NCI-H446 (cell line): ENCODE measurements around the gene DLG3.
"Not testable (repeated sequence)": the region's sequence is repeated elsewhere in the genome, so short reads cannot be mapped to it uniquely, and the experiment has no call there.

ENCODE experiments used
- DNase-seq, 2 experiments: peaks; one replicate each; lab custom pipeline; 2025; lab: John Stamatoyannopoulos, UW

The DLG3 gene

DNA sequence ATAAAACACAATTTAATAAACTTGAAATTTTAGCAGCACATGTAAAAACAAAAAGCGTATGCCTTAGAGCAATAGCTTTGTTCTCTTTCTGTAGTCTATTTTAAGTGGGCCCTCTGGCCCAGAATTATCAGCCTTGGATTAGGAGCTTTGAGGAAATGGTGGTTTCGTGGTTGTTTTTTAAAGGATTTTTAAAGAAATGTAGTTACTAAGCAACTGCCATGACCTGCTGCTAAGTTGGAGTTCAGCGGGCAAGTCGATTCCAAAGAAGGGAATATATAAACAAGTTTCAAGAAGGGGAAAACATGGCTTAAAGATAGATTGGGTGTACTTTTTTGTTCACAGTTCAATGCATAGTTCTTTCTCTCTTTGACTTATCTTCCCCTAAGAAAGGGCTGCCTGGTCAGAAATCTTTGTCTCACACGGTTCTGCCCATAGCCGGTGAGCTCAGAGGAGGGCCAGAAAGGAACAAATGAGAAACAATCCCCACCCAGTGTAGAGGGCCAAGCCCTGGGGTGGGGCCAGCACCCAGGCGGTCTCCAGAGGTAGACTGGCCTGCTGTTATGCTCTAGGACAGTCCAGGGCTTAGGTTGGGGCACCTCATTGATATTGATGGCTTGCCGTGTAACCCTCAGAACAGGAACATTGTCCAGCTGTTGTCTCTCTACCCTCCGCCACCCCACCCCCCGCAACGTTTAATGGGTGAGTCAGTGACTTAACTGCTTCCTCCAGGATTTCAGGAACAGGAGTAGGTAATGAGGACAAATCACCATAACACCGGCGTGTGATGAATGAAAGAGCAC, 32.5 kb downstream of the DLG3 start:
- DNase-seq: peak in 1 of 2 experiments; percentile 7

DNA sequence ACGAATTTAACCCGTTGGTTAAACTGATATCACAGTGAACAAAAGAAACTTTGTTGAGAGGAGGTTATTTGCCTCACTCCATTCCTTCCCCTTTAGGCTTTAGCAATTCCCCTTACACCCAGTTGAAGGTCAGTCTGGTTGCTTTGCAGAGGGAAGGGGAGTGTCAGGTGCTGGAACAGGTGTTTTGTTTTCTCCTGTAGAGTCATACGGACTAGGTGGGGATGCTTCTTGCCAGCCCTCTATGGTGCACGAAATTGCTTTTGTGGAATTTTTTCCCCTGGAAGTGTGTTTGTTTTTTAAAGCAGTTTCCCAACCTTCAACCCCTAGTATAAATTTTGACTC, 33.1 kb downstream of the DLG3 start:
- no peak for DNase-seq

DNA sequence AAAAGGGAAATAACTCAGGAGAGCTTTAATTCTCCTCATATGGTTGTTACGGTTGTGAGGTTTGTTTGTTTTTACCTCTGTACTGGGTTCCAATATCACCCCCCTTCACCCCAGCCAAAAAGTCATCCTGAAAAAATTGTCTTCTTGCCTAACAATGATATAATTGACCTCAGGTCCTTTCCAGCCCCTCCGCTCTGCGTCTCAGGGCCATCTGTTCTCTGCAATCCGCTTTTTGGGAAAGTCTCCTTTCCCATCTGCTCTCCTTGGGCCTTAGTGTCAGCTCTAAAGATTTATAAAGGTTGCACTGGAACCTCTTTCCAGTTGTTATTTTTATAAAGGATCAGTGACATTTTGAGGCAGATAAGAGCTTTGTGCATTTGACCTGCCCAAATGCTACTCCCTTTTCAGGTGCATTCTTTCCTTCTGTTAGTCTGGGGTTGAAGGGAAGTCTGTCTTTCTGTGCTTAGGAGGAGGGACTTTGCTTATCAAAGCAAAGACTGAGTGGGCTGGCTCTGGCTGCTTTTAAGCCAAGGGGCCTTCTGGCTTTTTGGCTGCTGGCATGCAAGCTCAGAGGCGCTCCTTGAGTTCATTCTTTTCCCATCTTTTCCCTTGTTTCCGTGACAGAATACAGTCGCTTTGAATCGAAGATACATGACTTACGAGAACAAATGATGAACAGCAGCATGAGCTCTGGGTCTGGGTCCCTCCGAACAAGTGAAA, 34.1 kb downstream of the DLG3 start:
- peak; percentile 2 to 52 for DNase-seq

DNA sequence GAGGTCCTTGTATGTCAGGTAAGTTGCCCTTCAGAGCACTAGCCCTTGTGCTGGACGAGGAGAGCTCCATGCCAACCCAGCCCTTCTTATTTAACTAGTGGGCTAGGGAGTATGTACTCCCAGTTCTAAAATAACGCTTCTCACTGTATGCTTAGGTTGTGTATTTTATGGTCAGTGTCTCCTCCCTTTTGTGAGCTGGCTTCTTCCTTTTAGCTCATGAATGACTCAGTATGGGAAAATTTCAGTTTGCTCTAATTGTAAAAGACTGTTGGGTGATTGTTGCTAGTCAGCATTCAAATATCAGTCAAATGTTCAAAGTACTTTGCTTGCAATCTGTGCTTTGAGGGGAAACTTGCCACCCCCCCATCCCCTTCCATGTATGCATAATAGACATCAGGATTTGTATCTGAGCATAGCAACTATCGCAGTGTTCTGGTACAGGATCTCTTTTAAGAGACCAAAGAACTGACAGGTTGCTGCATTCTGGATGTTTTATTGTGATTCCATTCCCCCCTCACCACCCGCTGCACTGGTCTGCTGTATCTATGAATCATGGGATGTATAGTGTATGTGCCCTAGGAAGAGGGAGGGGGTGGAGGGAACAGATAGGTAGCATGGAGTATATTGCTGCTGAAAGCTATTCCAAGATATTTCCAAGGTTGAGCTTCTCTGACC, 34.7 kb downstream of the DLG3 start:
- DNase-seq: no peak

DNA sequence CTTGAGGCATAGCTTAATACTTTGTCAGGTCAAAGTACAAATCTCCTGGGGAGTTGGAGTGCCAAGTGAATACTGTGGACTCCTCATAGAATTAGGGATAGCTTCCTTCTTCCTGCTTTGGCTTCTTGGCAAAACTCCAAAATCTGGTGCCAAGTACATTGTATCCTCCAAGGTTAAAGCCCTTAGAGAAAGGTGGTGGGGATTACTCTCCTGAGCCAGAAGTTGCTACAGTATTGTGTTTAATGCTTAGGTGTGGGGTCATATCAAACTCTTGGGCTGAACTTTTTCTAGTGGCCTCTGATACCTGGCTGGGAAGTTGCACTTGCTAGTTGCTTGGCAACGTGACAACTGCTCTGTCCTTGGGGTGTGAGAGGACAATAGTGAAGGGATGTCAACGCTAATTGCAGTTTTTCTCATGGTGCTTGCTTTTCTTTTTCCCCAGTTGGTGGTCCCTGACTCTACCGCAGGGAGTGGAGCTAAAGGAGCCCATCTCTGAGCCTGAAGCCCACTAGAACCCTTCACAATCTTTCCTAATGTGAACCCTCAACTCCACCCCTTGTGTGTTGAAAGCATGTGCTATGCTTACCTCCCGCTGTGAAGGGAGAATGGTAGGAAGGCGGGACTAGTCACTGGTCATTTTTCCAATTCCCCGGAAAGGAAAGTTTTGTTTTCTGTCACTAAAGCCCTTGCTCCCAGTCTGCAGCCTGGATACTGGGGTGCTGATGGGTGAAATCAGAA, 35.5 kb downstream of the DLG3 start:
- peak in 1 of 2 experiments; percentile 24 for DNase-seq

DNA sequence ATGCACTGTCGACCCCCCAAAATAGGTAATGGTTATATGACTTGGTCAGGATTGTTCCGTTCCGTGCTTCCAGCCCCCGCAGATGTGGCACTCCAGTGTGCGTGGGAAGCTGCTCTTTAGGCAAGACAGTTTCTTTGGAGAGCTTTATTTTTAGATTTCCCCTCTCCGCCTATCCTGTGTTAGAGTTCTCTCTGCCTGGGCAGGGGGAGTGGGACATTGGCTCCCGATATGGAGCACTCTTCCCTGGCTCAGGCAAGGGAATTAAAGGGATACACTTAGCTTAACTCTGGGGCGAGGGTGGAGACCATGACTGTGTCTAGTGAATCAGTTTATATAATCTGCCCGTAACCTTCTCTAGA, 36.0 kb downstream of the DLG3 start:
- no peak for DNase-seq

DNA sequence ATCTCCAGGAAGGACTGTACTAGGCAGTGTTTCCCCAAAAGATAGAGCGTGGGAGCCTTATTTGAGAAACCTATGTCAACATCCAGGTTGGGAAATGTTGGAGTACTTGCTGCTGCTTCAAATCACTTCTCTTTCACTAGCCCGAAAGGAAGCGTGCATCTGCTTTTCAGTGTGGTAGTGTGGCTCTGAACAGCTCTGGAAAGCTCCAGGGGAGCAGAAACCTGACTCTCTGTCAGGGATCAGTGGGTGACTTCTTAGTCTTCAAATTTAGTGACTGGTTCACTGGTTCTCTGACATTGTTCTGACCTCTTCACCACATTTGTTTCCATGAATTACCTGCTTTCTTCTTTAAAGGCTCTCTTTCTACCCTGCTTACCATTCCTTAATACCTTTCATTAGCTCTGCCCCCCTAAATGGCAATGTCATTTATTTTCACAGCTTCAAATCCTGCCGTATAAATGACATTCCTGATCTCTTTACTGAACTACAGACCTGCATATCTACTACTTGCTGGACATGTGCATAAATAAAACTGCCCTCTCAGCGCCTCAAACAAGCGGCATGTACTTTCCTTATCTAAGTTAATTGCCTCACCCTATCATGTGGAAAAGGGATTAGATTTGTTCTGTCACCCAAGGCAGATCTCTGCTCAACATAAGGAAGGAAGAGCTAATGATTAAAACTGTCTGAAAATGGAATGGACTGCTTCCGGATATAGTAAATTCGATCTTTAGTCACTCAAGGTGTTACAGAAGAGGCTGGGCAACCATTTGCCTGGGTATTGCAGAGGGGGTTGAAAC, 37.0 kb downstream of the DLG3 start:
- no peak for DNase-seq

DNA sequence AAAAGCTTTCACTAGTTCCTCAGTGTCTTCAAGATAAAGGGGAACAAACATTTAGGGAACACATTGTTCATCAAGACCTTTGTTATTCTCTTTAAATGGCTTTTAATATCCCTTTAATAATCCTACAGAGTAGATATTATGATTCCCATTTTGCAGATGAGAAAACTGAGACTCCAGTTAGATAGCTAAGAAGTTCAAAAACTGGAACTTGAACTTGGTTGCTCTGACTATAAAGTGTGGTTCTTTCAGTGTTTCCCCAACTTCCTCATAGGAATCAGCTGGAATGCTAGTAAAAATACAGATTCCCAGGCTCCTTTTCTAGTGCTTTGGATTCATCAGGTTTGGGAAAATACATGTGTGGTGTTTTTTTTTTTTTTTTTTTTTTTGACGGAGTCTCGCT, 37.7 kb downstream of the DLG3 start:
- no peak for DNase-seq

DNA sequence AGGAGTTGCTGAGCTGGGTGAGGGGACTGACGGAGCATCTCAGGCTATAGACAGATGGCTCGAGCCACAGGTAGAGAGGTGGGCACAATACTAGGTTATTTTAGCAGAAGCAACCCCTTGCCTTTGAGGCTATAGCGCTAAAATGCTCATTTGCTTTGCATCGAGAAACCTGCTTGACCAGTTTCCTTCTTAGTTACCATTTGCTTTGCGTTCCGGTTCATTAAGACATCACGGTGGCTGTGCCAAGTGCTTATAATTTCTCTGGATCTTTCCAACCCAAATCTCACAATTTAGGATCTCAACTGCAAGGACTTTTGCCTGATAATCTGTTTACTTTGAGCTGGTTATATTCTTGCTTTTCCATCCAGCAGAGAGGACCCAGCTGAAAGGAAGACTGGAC, 40.8 kb downstream of the DLG3 start:
- DNase-seq: no peak

DNA sequence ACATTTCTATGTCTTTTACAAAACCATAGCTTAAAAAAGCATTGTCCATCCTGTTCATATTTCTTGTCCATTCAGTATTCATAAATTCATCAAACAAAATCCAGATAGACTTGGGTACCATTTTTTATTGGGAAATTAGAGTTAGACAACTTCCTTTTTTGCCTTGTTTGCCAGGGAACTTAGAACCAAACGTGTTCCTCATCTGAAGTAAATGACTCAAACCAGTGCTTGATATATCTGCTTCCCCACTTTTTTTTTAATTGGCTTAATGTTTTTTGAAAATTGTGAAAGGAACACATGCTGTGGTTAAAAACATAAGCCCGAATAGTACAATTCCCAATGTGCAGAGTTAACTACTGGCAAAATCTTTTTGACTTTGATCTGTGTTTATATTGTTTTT, 44.2 kb downstream of the DLG3 start:
- DNase-seq: no peak

DNA sequence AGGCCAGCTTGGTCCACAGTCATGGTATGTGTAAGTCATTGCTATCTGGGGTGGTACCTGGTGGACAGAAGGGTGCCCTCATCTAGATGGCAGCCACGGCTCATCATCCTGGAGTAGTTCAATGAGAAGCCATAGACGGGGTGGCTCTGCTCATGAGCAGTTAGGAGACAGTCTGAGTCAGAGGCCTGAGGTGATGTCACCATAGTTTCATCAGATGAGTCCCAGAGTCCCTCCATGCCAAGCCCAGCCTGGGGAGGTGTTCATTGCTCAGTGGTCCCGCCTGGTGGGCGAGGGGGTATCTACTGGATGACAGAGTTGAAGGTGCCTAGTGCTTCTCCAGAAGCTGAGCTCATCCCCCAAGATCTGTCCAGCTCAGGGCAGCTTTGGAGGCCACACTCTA, 49.8 kb downstream of the DLG3 start:
- DNase-seq: no peak

DNA sequence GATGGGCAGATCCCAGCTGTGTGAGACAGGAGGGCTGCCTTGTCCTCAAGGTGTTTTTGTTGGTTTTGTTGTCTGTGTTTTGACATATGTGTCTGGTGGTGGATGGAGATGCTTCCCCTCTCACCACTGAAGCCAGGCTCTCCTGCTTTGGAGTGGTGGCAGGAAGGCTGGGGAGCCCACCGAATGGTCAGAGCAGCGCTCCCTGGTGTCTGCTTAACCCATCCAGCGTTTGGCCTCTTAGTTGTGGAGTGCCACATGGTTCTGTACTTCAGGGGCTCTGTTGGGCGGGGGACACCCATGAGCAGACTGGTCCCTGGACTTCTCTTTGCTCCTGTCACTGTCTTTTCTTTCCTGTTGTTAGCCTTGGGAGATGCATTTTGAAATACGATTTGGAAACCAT, 51.9 kb downstream of the DLG3 start:
- no peak for DNase-seq

DNA sequence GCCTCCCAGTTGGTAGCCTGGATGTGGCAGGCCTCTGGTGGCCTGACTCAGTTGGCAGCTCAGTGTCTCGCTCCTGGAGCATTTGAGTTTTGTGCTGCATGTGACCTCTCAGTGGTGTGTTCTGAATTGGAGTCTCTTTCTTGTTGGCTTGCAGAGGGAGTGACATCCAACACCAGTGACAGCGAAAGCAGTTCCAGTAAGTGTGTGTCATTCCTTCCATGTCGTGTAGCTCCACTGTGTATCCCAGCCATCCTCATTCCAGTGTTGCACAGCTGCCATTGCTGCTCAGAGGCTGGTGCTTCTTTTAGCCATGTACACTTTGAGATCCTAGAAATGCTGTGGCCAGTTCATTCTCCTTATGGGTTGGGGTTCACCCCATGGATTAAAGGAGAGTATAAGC, 52.4 kb downstream of the DLG3 start:
- DNase-seq: no peak

DNA sequence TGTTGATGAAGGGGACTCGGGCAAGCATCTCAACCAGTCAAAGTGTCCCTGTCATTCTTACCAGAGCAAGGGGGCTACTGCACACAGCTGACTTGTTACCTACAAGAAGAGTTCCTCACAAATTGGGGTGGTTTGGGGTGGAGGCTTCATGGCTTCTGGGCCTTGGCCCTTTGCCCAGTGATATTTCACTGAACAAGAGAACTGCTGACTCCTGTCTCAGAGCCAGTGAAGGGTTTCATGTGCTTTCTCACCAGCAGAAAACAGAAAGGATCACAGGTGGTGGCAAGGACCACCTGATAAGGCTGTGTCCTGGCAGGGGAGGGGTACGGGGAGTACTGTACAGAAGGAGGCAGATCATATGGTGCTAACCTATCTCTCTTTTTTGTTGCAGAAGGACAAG, 53.5 kb downstream of the DLG3 start:
- no peak for DNase-seq

DNA sequence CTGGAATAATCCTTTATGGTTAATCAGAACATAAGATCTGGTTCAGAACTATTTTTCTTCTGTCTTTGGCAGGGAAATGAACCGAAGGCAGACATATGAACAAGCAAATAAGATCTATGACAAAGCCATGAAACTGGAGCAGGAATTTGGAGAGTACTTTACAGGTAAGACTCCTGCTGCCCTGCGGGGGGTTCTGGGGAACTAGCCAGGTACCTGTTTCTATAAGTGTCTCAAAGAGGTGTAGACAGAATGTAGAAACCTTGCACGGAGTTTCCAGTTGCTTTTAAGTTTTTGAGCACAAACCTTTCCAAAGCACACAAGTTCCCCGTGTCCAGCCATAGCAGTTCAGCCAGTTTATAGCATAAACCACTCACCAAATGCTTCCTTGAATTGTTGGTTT, 56.2 kb downstream of the DLG3 start:
- no peak for DNase-seq

DNA sequence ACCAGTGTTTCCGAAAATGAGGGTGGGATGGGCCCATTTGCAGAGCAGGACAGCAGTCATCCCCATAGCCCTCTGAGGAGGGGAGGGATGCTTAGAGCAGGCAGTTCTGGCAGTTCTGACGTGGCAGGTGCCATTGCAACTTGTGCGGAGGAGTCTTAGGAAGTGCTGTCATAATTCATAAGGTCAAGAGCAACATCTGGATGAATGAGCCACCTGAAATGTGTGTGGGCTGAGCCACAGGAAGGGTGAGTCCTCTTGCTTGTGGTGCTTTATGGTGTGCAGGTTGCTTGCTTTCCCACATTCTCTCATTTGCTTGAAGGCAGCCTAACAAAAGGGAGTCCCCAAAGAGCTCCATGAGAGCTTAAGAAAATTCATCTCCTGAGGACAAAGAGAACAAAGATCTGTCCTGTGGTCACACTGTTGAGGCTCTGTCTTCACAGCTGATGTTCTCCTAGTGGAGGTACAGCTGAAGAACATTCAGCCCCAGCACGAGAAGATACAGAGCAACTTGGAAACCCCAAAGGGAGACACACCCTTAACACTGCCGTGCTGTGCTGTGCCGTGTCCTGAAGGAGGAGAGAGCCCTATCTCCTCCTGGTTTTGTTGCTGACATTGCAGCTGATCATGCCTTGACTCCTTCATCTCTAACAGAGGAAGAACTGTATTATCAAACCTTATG, 60.3 kb downstream of the DLG3 start:
- no peak for DNase-seq

DNA sequence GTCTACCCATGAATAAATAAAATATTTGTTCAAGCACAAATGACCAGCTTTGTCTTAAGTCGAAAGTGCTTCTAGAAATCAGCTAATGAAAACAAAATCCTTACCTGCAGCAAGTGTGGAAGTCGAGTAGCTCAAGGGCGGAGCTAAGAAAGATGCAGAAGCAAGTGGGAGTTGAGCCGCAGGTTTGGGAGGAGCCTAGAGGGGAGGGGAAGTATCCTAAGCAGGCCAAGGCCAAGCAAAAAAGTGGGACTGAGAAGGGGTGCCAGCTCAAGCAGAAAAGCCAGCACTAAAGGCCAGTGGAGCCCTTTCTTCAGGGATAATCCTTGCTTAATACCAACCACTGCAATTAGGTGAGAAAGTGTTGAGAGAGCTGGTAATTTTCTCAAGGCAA, 60.8 kb downstream of the DLG3 start:
- no peak for DNase-seq

DNA sequence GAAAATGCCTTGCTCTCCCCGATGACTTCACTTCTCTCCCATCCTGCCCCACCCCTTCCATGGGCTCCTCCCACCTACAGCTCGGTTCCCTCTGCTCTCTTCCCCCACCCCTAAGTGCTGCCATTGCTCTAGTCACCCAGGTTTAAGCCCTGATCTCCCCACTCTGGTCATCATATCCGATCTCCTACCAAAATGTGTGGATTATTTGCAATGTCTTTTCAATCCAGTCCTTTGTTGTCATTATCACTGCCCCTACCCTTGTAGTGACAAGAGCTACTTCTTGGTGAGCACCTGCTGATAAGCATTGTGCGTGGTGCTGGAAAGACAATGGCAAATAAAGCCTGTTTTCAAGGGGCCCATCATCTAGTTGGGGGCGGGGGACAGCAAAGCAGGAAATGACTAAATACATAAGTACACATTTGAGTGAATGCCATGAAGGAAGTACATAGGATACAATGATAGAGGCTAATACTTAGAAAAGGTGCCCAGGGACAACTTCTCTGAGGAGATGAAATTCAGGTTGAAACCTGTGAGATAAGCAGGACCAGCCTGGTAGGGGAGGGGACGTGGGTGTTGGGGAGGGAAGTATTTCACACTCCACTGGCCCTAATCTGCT, 63.8 kb downstream of the DLG3 start:
- no peak for DNase-seq

DNA sequence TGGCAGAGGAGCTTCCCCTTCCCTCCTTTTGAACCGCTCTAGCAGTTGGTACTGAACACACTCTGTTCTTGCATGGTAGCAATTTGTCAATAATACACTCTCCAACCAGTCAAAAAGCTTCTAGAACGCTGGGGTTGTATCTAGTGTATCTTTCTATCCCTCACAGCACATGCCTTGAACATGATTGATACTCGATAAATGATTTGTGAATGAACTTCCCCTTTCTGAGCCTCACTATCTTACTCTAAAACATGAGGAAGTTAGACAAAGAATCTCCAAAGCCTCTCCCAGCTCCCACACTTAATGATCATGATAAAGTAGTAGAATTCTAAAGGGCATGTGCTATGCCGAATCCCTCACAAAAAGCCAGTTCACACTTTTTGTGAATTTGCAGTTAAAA, 64.4 kb downstream of the DLG3 start:
- no peak for DNase-seq

DNA sequence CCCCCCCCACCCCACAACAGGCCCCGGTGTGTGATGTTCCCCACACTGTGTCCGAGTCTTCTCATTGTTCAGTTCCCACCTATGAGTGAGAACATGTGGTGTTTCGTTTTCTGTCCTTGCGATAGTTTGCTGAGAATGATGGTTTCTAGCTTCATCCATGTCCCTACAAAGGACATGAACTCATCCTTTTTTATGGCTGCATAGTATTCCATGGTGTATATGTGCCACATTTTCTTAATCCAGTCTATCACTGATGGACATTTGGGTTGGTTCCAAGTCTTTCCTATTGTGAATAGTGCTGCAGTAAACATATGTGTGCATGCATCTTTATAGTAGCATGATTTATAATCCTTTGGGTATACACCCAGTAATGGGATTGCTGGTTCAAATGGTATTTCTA, 70.6 kb downstream of the DLG3 start:
- not testable (repeated sequence) for DNase-seq

DNA sequence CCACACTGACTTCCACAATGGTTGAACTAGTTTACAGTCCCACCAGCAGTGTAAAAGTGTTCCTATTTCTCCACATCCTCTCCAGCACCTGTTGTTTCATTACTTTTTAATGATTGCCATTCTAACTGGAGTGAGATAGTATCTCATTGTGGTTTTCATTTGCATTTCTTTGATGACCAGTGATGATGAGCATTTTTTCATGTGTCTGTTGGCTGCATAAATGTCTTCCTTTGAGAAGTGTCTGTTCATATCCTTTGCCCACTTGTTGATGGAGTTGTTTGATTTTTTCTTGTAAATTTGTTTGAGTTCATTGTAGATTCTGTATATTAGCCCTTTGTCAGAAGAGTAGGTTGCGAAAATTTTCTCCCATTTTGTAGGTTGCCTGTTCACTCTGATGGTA, 71.1 kb downstream of the DLG3 start:
- not testable (repeated sequence) for DNase-seq
